Measurements from ENCODE around the gene CTNND2. TPM values are rescaled to one million over a fixed set of nuclear protein-coding genes. Genes with fewer than 3 reads are reported as not detected.

CTNND2 gene
- total RNA-seq, 1 donor from 2014 or later = 41.3 TPM

GRCh38 chr5:11547730-11548129 lies 356.5 kb downstream of the CTNND2 start:
- no peak for DNase-seq (ENCODE audit: low spot score)
- intact Hi-C loops (cut with DNase I) = no loop called here

GRCh38 chr5:11547140-11547539 lies 357.1 kb downstream of the CTNND2 start:
- no peak for DNase-seq (ENCODE audit: low spot score)
- intact Hi-C loops (cut with DNase I) = no loop called here

GRCh38 chr5:11540112-11540511 lies 364.1 kb downstream of the CTNND2 start:
- intact Hi-C loops (cut with DNase I) = no loop called here
- no peak for DNase-seq (ENCODE audit: low spot score)

GRCh38 chr5:11531811-11532555 lies 372.3 kb downstream of the CTNND2 start:
- intact Hi-C loops (cut with DNase I) = no loop called here
- DNase-seq (ENCODE audit: low spot score) = no peak

- intact Hi-C loops (cut with DNase I) = no loop called here
- DNase-seq (ENCODE audit: low spot score) = no peak
Measured at GRCh38 chr5:11528720-11529119, 375.5 kb downstream of the CTNND2 start.

- intact Hi-C loops (cut with DNase I) = no loop called here
- DNase-seq (ENCODE audit: low spot score) = no peak
Measured at GRCh38 chr5:11527652-11528349, 376.4 kb downstream of the CTNND2 start.

GRCh38 chr5:11525020-11525419 lies 379.2 kb downstream of the CTNND2 start:
- intact Hi-C loops (cut with DNase I) = no loop called here

GRCh38 chr5:11524188-11524587 lies 380.1 kb downstream of the CTNND2 start:
- no peak for DNase-seq (ENCODE audit: low spot score)
- intact Hi-C loops (cut with DNase I) = no loop called here

More at GRCh38 chr5:11525020-11525419, 379.2 kb downstream of the CTNND2 start:
- DNase-seq (ENCODE audit: low spot score) = no peak

- DNase-seq (ENCODE audit: low spot score) = no peak
- intact Hi-C loops (cut with DNase I) = no loop called here
Measured at GRCh38 chr5:11522796-11523195, 381.4 kb downstream of the CTNND2 start.

GRCh38 chr5:11520241-11520930 lies 383.9 kb downstream of the CTNND2 start:
- no peak for DNase-seq (ENCODE audit: low spot score)
- intact Hi-C loops (cut with DNase I) = no loop called here

- DNase-seq (ENCODE audit: low spot score) = no peak
- intact Hi-C loops (cut with DNase I) = no loop called here
Measured at GRCh38 chr5:11519236-11519635, 385.0 kb downstream of the CTNND2 start.

- intact Hi-C loops (cut with DNase I) = no loop called here
- no peak for DNase-seq (ENCODE audit: low spot score)
Measured at GRCh38 chr5:11518676-11519075, 385.6 kb downstream of the CTNND2 start.

- no peak for DNase-seq (ENCODE audit: low spot score)
- intact Hi-C loops (cut with DNase I) = no loop called here
Measured at GRCh38 chr5:11514705-11515432, 389.4 kb downstream of the CTNND2 start.

GRCh38 chr5:11511878-11512277 lies 392.4 kb downstream of the CTNND2 start:
- intact Hi-C loops (cut with DNase I) = no loop called here

GRCh38 chr5:11510889-11511288 lies 393.4 kb downstream of the CTNND2 start:
- intact Hi-C loops (cut with DNase I) = no loop called here
- no peak for DNase-seq (ENCODE audit: low spot score)

More at GRCh38 chr5:11511878-11512277, 392.4 kb downstream of the CTNND2 start:
- no peak for DNase-seq (ENCODE audit: low spot score)

GRCh38 chr5:11509793-11510192 lies 394.5 kb downstream of the CTNND2 start:
- intact Hi-C loops (cut with DNase I) = no loop called here
- no peak for DNase-seq (ENCODE audit: low spot score)

- no peak for DNase-seq (ENCODE audit: low spot score)
Measured at GRCh38 chr5:11507156-11507910, 396.9 kb downstream of the CTNND2 start.

GRCh38 chr5:11504886-11505193 lies 399.4 kb downstream of the CTNND2 start:
- DNase-seq (ENCODE audit: low spot score) = no peak
- intact Hi-C loops (cut with DNase I) = no loop called here

More at GRCh38 chr5:11507156-11507910, 396.9 kb downstream of the CTNND2 start:
- intact Hi-C loops (cut with DNase I) = no loop called here

Measured in cardiac septum (tissue), 1 donor.